ENCODE results near the gene P2RX1.
"Not testable (repeated sequence)": the region's sequence is repeated elsewhere in the genome, so short reads cannot be mapped to it uniquely, and the experiment has no call there.

P2RX1 gene

DNA sequence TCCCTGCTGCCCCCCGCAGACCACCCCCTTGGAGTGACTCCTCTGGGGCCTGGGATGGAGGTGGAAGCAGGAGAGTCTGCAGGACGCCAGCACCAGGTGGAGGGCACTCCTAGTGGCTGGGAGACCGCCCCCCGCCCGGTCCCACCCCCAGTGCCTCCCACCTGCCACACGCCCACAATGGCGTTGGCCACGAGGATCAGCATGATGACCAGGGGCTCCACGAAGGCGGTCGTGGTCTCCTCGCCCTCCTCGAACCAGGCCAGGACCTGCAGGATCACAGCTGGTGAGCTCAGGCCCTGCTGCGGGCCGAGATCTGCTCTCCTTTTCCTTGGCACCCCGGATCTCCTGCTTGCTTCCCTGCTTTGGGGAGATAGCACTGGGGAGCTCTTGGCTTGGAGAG lies 35.2 kb upstream of the P2RX1 start:
- DNase-seq (ENCODE audit: low spot score) = no peak

DNA sequence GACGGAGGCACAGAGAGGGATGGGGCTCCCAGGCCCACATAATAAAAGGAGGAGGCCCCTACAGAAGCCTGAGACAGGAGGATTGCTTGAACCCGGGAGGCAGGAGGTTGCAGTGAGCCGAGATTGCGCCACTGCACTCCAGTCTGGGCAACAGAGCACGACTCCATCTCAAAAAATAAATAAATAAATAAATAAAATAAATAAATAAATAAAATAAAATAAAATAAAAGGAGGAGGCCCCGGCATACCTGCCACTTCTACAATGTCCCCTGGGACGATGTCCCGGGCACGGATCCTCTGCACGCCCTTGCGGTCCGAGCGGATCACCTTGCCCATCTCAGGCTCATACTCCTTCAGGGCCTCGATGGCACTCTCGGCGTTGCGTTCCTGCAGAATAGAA lies 34.7 kb upstream of the P2RX1 start:
- DNase-seq (ENCODE audit: low spot score) = no peak

DNA sequence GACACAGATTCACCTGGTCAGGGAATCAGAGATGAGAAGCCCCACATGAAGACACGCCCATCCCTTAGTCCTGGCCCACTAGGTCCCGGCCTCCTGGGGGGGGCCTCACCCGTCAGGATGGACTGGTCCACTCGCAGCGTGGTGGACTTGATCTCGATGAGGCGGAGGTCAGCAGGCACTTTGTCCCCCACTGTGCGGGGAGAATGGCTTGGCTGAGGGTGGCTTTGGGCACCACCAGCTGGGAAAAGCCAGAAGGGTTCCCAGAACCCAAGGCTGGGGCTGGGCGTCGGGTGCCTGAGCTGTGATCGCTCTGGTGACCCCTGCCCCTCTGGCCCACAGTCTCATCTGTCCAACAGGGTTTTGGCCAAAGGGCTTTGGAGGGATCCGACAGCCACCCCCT lies 34.3 kb upstream of the P2RX1 start:
- no peak for DNase-seq (ENCODE audit: low spot score)

DNA sequence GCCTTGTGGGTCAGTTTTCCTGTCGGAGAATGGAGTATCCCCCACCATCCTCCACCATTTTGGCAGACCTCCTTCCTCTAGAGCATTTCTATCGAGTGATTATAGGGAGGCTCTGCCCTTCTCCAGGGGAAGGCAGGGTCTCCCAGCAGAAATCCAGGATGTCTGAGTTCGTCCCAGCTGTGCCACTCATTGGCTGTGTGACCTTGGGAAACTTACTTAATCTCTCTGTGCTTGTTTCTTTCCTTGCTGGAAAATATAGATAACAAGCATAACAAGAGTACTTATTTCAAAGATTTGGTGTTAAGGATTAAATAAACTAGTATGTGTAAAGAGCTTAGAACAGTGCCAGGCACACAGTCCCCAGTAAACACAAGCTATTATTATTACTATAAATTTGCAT lies 33.2 kb upstream of the P2RX1 start:
- no peak for DNase-seq (ENCODE audit: low spot score)

DNA sequence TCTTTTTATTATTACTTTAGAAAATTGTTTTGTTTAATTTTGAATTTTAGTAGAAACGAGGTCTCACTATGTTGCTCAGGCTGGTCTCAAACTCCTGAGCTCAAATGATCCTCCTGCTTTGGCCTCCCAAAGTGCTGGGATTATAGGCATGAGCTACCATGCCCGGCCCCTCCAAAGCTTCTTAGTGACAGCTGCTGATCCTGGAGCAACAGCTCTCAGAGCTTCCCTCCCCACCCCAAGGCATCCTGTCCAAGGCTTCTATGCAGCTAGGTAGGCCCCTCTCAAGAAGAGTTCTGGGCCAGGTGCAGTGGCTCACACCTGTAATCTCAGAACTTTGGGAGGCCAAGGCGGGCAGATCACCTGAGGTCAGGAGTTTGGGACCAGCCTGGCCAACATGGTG lies 32.3 kb upstream of the P2RX1 start:
- not testable (repeated sequence) for DNase-seq (ENCODE audit: low spot score)

DNA sequence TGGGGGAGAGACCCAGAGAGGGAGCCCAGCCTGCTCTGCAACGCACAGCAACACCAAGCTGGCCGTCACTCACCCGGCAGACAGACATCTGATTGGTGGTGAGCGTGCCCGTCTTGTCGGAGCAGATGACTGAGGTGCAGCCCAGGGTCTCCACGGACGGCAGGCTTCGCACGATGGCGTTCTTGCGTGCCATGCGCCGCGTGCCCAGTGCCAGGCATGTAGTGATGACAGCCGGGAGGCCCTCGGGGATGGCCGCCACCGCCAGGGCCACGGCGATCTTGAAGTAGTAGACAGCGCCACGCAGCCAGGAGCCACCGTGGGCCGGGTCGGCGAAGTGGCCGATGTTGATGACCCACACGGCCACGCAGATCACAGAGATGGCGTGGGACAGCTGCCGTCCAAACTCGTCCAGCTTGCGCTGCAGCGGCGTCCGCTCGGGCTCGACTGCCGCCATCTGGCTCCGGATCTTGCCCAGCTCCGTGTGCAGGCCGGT lies 31.1 kb upstream of the P2RX1 start:
- DNase-seq (ENCODE audit: low spot score) = no peak

DNA sequence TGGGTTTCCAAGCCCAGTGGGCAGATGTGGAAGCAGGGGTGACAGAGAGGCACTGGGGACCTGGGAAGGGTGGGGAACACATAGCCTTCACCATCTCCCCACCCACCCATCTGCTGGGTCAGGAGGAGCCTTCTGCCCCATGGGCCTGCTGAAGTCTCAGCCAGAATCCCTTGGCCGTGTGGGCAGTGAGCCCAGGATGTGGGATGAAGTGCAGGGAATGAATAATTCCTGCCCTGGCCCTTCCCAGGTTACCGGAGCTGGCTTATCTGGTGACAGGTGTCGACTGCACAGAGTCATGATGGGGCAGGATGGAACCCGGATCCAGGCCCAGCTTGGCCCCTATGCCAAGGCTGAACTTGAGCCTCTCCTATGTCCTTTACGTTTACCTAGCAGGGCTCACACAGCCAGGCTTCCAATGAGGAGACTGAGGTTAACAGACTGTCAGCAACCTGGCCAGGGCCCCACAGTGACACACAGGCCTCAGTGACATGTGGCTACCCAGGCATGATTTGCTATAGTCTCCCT lies 30.5 kb upstream of the P2RX1 start:
- no peak for DNase-seq (ENCODE audit: low spot score)

DNA sequence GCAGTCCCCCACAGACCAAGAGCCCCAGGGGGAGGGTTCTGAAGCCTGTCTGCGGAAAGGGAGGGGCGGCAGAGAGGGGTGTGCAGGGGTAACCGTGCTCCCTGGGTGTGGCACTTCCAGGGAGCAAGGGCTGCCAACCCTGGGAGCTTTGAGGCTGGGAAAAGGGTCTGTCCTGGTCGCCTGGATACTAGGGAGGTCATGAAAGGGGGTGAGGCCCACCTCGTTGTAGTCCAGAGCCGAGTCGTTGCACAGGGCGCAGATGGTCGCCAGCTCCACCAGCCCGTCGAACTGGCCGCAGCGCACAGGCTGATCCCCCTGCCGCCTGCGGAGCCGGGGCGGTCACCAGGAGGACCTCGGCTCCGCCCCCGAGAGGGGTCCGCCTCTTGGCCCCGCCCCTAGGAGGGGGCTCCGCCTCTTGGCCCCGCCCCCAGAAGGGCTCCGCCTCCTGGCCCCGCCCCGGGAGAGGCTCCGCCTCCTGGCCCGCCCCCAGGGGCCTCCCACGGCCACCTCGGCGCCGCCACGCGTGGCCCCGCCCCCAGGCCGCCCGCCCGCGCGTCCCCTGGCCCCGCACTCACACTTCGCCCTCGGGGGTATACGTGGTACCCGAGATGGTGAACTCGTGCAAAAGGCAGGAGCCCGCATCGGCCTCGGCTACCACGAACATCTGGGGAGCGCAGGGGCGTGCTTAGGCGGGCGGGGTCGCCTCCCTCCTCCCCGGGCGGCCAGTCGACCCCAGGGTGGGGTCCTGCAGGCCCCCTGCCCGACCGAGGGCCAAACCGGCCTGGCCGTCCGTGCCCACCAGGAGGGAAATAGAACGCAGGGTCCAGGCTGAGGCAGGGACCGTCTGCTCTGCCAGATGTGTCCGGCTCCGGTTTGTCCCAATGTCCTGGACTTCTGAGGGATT lies 28.5 kb upstream of the P2RX1 start:
- no peak for DNase-seq (ENCODE audit: low spot score)

DNA sequence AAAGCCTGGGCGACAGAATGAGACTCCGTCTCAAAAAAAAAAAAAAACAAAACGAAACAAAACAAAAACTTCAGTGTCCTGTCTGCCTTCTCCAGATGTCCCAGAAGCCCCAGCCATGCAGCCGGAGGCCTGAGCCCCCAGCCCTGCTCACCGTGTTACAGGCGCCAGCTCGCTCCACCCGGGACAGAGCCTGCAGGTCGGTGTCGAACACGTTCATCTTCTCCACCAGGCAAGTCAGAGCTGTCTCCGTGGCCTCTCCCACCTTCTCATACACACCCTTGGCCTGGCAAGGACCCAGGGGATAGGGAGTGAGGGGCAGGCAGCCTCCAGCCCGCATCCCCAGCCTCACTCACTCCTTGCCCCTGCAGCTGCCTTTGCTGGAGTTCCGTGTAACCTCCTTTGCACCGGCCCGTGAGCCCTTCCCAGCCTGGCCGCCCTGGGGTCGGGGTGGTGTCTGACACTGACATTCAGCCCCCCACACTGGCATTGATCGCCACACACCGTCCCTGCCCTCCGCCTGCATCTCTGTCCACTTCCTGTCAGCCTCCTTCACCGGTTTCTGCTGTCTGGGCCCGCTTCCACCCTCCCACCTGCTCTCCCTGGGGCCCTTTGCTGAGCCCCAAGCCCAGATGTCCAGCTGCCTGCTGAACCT lies 27.1 kb upstream of the P2RX1 start:
- no peak for DNase-seq (ENCODE audit: low spot score)

DNA sequence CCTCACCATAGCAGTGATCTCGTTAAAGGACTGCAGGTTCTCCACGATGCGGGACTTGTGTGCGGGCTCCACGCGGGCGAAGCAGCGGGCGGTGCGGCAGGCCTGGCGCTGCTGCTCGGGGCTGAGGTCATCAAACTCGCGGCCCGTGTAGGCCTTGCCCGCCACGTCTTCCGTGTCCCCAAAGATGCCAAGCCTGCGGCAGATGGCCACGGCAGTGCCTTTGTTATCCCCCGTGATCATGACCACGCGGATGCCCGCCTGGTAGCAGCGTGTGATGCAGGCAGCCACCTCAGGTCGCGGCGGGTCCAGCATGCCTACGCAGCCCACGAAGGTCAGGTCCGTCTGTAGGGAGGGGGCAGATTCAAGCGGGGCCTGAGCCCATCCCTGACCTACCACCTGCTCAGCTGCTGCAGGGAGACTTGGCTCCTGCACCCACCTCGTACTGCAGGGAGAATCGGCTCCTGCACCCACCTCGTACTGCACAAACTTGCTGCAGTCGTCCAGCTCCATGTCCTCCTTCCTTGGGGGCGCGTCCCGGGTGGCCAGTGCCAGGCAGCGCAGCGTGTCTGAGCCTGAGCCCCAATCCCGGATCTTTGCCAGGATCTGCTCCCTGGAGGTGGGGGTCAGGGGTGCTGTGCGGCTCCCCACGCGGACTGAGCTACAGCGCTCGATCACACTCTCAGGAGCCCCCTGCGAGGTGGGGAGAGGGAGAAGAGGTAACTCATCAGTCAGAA lies 24.9 kb upstream of the P2RX1 start:
- DNase-seq (ENCODE audit: low spot score) = no peak

DNA sequence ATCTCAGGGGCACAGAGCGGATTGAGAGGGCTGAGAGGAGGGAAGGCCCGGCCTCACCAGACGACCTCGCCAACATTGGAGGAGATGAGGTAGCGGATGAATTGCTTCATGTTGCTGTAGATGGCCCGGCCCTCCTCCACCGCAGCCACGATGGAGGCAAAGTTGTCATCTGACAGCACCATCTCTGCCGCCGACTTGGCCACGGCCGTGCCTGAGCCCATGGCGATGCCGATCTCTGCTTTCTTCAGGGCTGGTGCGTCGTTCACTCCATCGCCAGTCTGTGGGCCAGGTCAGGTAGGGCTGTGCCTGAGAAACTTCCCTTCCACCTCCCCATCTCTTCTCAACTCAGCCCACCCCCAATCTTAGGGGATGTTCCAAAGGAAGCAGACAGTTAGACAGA lies 21.1 kb upstream of the P2RX1 start:
- no peak for DNase-seq (ENCODE audit: low spot score)

DNA sequence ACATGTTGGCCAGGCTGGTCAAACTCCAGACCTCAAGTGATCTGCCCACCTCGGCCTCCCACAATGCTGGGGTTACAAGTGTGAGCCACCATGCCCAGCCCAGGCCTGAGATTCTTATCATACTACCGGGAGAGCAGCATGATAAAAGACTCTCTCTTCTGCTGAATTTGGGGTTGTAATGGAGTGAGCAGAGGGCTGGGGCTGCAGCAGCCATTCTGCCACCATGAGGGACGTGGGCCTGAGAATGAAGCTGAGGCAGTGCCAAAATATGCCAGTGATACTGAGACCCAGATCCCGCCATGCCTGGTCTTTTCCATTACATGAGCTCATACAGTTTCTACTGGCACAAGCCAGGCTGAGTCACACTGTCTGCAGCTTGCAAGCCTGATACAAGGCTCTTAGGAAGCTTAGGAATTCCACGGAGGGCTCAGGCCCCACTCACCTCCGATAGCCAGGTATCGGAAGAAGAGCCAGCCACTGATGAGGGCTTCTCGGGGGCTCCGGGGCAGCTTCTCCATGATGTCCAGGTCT lies 19.6 kb upstream of the P2RX1 start:
- DNase-seq (ENCODE audit: low spot score) = no peak

DNA sequence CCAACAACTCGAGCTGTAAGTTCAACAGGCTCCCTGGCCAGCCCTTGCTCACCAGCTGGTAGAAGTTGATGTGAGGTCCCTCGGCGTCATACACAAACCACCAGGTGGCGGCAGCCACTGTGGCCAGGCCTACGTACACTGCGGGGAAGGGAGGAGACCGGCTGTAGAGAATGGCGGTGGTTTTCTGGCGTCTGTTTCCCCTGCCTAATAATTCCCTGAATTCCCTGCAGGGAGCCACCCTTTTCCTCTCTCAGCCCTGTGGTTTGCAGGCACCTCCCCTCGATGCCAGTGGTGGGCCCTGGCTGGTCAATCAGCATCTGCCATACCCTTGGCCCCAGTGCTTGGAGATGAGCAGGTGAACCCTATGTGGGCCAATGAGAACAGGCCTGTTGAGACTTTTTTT lies 18.9 kb upstream of the P2RX1 start:
- DNase-seq (ENCODE audit: low spot score) = no peak

DNA sequence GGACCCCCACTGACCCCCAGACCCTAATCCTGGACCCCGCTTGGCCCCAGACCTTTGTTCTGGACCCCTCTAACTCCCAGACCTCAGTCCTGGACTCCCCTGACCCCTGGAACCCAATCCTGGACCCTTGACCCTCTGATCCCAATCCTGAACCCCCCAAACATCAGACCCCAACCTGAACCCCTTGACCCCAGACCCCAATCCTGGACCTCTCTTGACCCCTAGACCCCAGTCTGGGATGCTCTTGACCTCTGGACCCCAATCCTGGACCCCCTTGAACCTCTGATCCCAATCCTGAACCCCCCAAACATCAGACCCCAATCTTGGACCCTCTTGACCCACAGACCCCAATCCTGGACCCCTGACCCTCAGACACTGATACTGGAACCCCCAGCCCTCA lies 13.5 kb upstream of the P2RX1 start:
- DNase-seq (ENCODE audit: low spot score) = no peak

DNA sequence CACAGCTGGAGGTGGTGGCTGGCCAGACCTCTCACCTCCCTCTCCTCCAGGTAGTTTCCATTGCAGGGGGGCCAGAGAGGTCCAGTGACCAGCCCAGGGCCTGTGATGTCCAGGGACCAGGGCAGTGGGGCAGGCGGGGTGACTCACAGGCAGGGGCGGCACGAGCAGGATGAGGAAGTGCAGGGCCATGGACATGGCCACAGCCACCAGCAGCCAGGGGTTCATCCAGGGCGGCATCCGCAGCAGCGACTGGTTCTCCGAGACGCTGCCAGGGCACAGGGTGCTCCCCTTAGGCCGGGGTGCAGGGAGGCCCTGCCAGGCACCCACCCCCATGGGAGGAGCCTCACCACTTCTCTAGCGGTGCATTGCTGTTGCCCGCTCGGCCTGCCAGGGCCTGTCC lies 12.9 kb upstream of the P2RX1 start:
- DNase-seq (ENCODE audit: low spot score) = no peak

DNA sequence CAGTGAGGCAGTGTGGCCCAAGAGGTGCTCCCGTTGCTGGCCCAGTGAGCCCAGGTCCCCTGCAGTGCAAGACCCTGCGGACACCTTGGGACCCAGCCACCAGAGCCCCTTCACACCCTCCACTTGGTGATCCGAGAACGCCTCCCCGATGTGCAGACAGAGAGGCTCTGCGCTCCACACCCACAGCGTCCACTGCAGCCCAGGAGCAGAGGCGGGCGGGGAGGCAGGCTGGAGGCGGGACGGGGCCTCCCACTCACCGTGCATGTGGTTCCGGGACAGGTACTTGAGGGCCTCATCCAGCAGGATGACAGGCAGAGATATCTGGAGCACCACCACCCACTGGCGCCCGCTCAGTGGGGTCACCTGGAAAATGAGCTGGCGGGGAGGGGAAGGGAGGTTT lies 12.1 kb upstream of the P2RX1 start:
- no peak for DNase-seq (ENCODE audit: low spot score)

DNA sequence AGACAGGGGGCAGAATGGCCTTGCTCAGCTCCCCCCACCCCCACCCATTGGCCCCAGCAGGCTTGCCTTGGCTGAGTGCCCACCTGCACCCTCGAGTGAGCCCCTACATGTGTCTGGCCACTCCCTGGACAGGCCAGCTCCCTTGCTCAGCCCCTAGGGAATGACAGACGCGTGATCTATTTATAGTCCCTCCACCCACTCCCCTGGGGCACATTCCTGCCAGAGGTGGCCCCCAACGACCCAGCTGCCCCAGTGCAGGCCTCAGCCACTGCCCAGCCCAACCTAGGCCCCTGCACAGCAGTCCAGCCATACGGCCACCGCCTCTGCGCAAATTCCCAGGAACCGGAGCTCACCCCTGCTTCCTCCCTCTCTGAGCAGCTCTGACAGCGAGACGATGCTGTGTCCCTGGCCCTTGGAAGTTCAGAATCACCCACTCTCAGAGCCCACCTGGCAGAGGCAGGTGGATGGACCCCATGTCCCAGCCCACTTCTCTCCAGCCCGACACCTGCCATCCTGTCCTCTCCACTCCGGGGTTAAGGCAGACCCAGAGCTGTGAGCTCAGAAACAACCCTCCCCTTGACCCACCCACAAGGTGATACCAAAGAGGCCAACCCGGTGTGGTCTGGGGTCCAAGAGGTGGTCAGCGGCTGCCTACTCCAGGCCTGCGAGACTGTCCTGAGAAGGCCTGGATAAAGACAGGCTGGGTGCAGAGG lies 11.5 kb upstream of the P2RX1 start:
- no peak for DNase-seq (ENCODE audit: low spot score)

DNA sequence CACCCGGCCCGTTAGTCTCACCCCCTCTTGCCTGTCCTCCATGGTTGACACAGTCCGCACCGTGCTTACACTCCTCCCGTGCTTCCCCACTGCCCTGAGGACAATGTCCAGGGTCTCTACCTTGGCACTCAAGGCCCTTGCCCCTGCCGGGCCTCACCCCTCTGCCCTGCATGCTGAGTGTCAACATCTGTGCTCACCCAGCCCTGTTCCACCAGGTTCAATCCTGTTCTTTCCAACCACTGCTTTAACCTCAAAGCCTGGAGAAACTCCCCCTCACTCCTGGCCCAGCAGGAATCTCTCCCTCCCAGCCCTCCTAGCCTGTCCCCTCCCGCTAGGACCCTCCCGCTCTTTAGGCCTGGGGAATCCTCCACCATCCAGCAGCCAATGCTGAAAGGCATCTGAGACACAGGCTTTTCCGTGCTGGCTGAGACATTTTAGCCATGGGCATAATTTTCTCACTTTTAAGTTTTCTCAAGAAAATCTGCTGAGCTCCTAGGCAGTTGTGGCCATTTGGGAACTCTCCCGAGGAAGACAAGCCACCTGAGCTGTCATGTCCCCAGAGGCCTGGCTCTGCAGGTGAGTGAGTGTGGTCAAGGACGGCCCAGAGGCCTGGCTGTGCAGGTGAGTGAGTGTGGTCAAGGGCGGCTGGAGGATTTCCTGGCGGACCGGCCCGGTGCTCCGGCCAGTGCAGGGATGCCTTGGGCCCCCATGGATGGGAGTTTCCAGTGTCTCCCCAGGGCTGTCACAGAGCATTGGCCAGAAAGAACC lies 10.8 kb upstream of the P2RX1 start:
- no peak for DNase-seq (ENCODE audit: low spot score)

DNA sequence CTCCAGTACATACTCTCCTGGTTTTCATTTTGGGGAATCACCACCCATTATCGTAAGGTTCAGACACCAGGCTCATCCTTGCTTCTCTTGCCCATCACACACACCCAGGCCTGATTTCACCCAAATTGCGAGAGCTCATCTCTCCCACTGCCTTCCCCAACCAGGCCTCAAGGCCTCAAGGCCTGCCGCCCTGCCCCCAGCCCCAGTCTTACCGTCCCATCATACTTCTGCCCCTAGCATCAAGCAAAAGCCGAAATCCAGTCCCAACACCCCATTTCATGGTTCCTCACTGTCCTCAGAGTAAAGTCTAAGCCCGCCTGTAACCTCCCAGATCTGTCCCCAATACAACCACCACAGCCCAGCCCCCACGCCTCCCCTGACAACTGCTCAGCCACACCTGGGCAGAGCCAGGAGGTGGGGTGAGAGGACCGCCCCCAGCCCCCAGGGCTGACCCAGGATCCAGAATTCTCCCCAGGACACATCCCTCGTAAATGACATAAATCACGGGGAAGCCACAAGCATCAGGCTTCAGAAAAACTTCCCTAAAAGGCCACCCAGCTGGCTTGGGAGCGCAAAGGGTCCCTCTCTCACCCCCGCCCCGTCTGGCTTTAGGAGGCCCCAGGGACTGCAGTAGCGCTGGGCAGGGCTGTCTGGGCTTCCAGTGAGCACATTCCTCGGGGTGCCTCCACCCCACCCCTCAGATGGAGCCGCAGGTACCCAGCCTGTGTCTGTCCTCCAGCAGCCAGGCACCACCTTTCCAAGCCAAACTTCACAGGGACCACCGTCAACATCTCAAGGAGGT lies 9.6 kb upstream of the P2RX1 start:
- no peak for DNase-seq (ENCODE audit: low spot score)
